GM12878 (cell line): ENCODE measurements around the gene SHISA7. TPM values are rescaled to one million over a fixed set of nuclear protein-coding genes. Genes with fewer than 3 reads are reported as not detected.

Experiments used
- ATAC-seq: fragments of 200-7000 bp; cut with Tn5 transposase; 3 replicates; pipeline ENCODE4 v1.9.1; 2020; ENCODE audit warnings: mild to moderate bottlenecking, moderate library complexity
- BruUV-seq: library from RNA; stranded (reverse); fragments of 400-500 nt; replicated peaks from 2 replicates; lab custom pipeline; 2021; lab: Mats Ljungman, UMichigan
- CTCF ChIA-PET: fragments of 300-600 bp; sonication (Branson Sonifier 250); formaldehyde crosslinking; extraction: SDS; loops from one replicate; lab custom pipeline; 2021; ENCODE audit warnings: inconsistent platforms; lab: Yijun Ruan, JAX
- POLR2A ChIA-PET: fragments of 350-600 bp; formaldehyde crosslinking; extraction: SDS; loops from one replicate; lab custom pipeline; 2021; ENCODE audit warnings: inconsistent platforms; lab: Charles Lee
- RAD21 ChIA-PET: fragments of 300-600 bp; sonication (Branson Sonifier 250); formaldehyde crosslinking; loops from one replicate; lab custom pipeline; 2023; ENCODE audit warnings: antibody characterized with exemption; ENCODE audit not compliant: unreplicated experiment; lab: Charles Lee
- SMC1A ChIA-PET: fragments of 300-600 bp; sonication (Branson Sonifier 250); formaldehyde crosslinking; loops from one replicate; lab custom pipeline; 2023; ENCODE audit not compliant: unreplicated experiment, uncharacterized antibody; lab: Charles Lee
- DNase-seq: peaks from one replicate; pipeline ENCODE4 v3.0.0-alpha.2; 2011; ENCODE audit warnings: low read depth, low spot score
- FAIRE-seq: peaks from 3 replicates; lab custom pipeline; 2011; peaks lifted over from hg19 to GRCh38; lab: Jason Lieb, UNC
- H2AFZ ChIP-seq: 2 replicates; pipeline ENCODE4 v1.6.0; 2011; ENCODE audit warnings: low read depth, low read length, control low read depth; ENCODE audit not compliant: control insufficient read depth
- H3K27ac ChIP-seq: 2 replicates; pipeline ENCODE4 v1.5.1; 2011; ENCODE audit warnings: control low read depth; ENCODE audit not compliant: control insufficient read depth, insufficient read depth
- H3K27me3 ChIP-seq, 2 experiments: replicated peaks in 1 of 2; 2 replicates each; pipeline versions ENCODE4 v1.6.0 to v1.6.1; 2011; ENCODE audit warnings: low read length in 1 of 2; ENCODE audit not compliant: control insufficient read depth in 2 of 2, insufficient read depth in 2 of 2
- H3K36me3 ChIP-seq, 2 experiments: 2 replicates each; pipeline ENCODE4 v1.5.1; 2011; ENCODE audit warnings: low read length in 1 of 2; ENCODE audit not compliant: control insufficient read depth in 2 of 2, insufficient read depth in 2 of 2
- H3K4me1 ChIP-seq: 2 replicates; pipeline ENCODE4 v1.6.1; 2011; ENCODE audit warnings: mild to moderate bottlenecking, low read length, moderate library complexity, mixed read lengths; ENCODE audit not compliant: control insufficient read depth, insufficient read depth
- H3K4me2 ChIP-seq: 2 replicates; pipeline ENCODE4 v1.6.0; 2011; ENCODE audit warnings: control low read depth; ENCODE audit not compliant: control insufficient read depth, insufficient read depth
- H3K4me3 ChIP-seq: fragments of 200-600 bp; sonication (generic); 2 replicates; pipeline ENCODE4 v1.5.1; 2016
- H3K79me2 ChIP-seq: 2 replicates; pipeline ENCODE4 v1.6.0; 2011; ENCODE audit warnings: low read length; ENCODE audit not compliant: control insufficient read depth, insufficient read depth
- H3K9ac ChIP-seq: 2 replicates; pipeline ENCODE4 v1.8.0; 2011; ENCODE audit warnings: low read length, control low read depth, mixed read lengths; ENCODE audit not compliant: control insufficient read depth, insufficient read depth
- H3K9me3 ChIP-seq: replicated peaks from 3 replicates; pipeline ENCODE4 v1.5.1; 2011; ENCODE audit warnings: mild to moderate bottlenecking, low read length; ENCODE audit not compliant: control insufficient read depth, insufficient read depth
- H4K20me1 ChIP-seq: 2 replicates; pipeline ENCODE4 v1.6.0; 2011; ENCODE audit not compliant: control insufficient read depth, insufficient read depth
- ATF3 ChIP-seq: IDR thresholded peaks from 2 replicates; pipeline ENCODE4 v1.6.1; 2011; ENCODE audit warnings: low read depth, mild to moderate bottlenecking, low read length, moderate library complexity, borderline replicate concordance; ENCODE audit errors: extremely low read depth
- BACH1 ChIP-seq: fragments of 450-650 bp; IDR thresholded peaks from 2 replicates; pipeline ENCODE4 v1.6.1; 2017; ENCODE audit warnings: mild to moderate bottlenecking, borderline replicate concordance
- CBX3 ChIP-seq: fragments of 200-600 bp; sonication (generic); IDR thresholded peaks from 2 replicates; pipeline ENCODE4 v1.6.1; 2016; ENCODE audit warnings: low read depth, borderline replicate concordance
- CBX5 ChIP-seq: sonication (generic); IDR thresholded peaks from 2 replicates; pipeline ENCODE4 v1.6.1; 2016; ENCODE audit warnings: low read depth, moderate library complexity, mild to moderate bottlenecking, inconsistent platforms
- CHD1 ChIP-seq: IDR thresholded peaks from 2 replicates; pipeline ENCODE4 v1.6.1; 2012; ENCODE audit warnings: low read depth, low read length, improper control_type of control experiment
- E2F4 ChIP-seq: IDR thresholded peaks from 2 replicates; pipeline ENCODE4 v1.6.1; 2012; ENCODE audit warnings: low read depth, low read length, improper control_type of control experiment
- EGR1 ChIP-seq, 2 experiments: IDR thresholded peaks; 1 replicate in 1 of 2; 2 replicates in 1 of 2; pipeline ENCODE4 v1.6.1; 2011 to 2012; ENCODE audit warnings: low read depth in 2 of 2, low read length in 2 of 2, borderline replicate concordance in 1 of 2, mild to moderate bottlenecking in 1 of 2, moderate library complexity in 1 of 2
- KLF5 ChIP-seq: fragments of 450-650 bp; IDR thresholded peaks from 2 replicates; pipeline ENCODE4 v1.6.1; 2014; ENCODE audit warnings: mild to moderate bottlenecking; ENCODE audit not compliant: partially characterized antibody
- LARP7 ChIP-seq: fragments of 450-650 bp; IDR thresholded peaks from 2 replicates; pipeline ENCODE4 v1.6.1; 2017; ENCODE audit warnings: mild to moderate bottlenecking
- PAX8 ChIP-seq: fragments of 450-650 bp; IDR thresholded peaks from 2 replicates; pipeline ENCODE4 v1.6.1; 2017; ENCODE audit warnings: mild to moderate bottlenecking, moderate library complexity
- POLR2A ChIP-seq: IDR thresholded peaks from 2 replicates; pipeline ENCODE4 v1.6.1; 2011; ENCODE audit warnings: low read depth, mild to moderate bottlenecking, low read length
- RB1 ChIP-seq: fragments of 450-650 bp; formaldehyde crosslinking; IDR thresholded peaks from 2 replicates; pipeline ENCODE4 v1.6.1; 2017; ENCODE audit warnings: mild to moderate bottlenecking, borderline replicate concordance
- RFX5 ChIP-seq: IDR thresholded peaks from 2 replicates; pipeline ENCODE4 v1.6.1; 2011; ENCODE audit warnings: low read depth, low read length, improper control_type of control experiment
- SP1 ChIP-seq: IDR thresholded peaks from one replicate; pipeline ENCODE4 v1.6.1; 2011; ENCODE audit warnings: low read depth, low read length
- SRF ChIP-seq, 2 experiments: IDR thresholded peaks; 2 replicates each; pipeline ENCODE4 v1.6.1; 2011; ENCODE audit warnings: low read depth in 2 of 2, low read length in 2 of 2, mild to moderate bottlenecking in 1 of 2, moderate library complexity in 1 of 2
- TAF1 ChIP-seq: IDR thresholded peaks from 2 replicates; pipeline ENCODE4 v1.6.1; 2011; ENCODE audit warnings: mild to moderate bottlenecking, low read depth, low read length, borderline replicate concordance
- TCF7 ChIP-seq: IDR thresholded peaks from 2 replicates; pipeline ENCODE4 v1.6.1; 2014; ENCODE audit warnings: antibody characterized with exemption, borderline replicate concordance
- WRNIP1 ChIP-seq: IDR thresholded peaks from 2 replicates; pipeline ENCODE4 v1.6.1; 2011; ENCODE audit warnings: low read depth, low read length, improper control_type of control experiment, borderline replicate concordance
- WGBS: methylation state at CpG from one replicate; pipeline ENCODE4 v1.1.6; 2016; ENCODE audit warnings: low lambda C conversion rate; ENCODE audit not compliant: insufficient replicate concordance, insufficient coverage; ENCODE audit errors: missing lambda C conversion rate; 5-methylcytosine and 5-hydroxymethylcytosine counted together
- in situ Hi-C: fragments of 300-500 bp; cut with MboI; formaldehyde crosslinking; loops from 9 replicates; pipeline ENCODE4 v1.14.3; 2018; ENCODE audit warnings: mixed read lengths
- intact Hi-C: fragments of 100-400 bp; cut with micrococcal nuclease; formaldehyde crosslinking; loops from one replicate; pipeline ENCODE4 v1.14.2; 2022; ENCODE audit not compliant: unreplicated experiment
- polyA plus RNA-seq, 11 experiments: library from polyadenylated mRNA; depleted of rRNA in 4 of 11; unstranded in 6 of 11; stranded (reverse) in 5 of 11; fragments of >200 nt; fragmentation: Nextera tagmentation in 4 of 11; fragmentation: Illumina TruSeq in 1 of 11; extraction: Ambion mirVana in 4 of 11; extraction: Trizol in 1 of 11; gene quantifications; 1 replicate in 1 of 11; 2 replicates in 10 of 11; pipeline versions ENCODE4 v1.2.1 to v1.2.3, GENCODE V29; 2011 to 2016; ENCODE audit warnings: inconsistent platforms in 2 of 11, missing spikeins in 2 of 11, low read depth in 1 of 11
- total RNA-seq, 4 experiments: library from RNA; depleted of rRNA in 3 of 4; stranded (reverse); fragments of >200 nt in 3 of 4; fragmentation: Illumina TruSeq in 1 of 4; extraction: Trizol in 1 of 4; gene quantifications; 2 replicates each; pipeline versions ENCODE4 v1.2.1 to v1.2.3, GENCODE V29; 2013 to 2021

Gene SHISA7
- total and polyA plus RNA-seq, 10 of the 15 experiments (the other 5 are each of a cell fraction or from before 2014, with no cell fraction given): 0.03 TPM; not detected in 9

- TF ChIP-seq LARP7: no peak
Observed at GRCh38 chr19:55431183-55431582, 11.9 kb downstream of the SHISA7 start (continued).

GRCh38 chr19:55426042-55426441, 17.1 kb downstream of the SHISA7 start:
- no peak for DNase-seq
- Histone ChIP-seq H3K27me3 (no peaks in the 10 kb centered on the region), H4K20me1 (no peaks in the 10 kb centered on the region), H3K79me2 (no peaks in the 10 kb centered on the region), H3K4me3 (no peak overlapping the region), H2AFZ (no peak overlapping the region), H3K4me1 (no peaks in the 10 kb centered on the region), H3K9me3 (no peaks in the 10 kb centered on the region; the same call in 2 of the 3 replicates), H3K27ac (no peak overlapping the region), H3K36me3 (no peaks in the 10 kb centered on the region), H3K9ac (no peak overlapping the region), H3K4me2 (no peak overlapping the region)
- WGBS: 27% methylated on average over 2 of the region's 2 CpGs
- ChIA-PET CTCF (no interaction called here), SMC1A (interaction anchor here (0.8 kb wide), 1 partner anchor 12 kb away, joined by 3 read pairs; no protein-coding TSS in a partner anchor), POLR2A (interaction anchor here (0.7 kb wide), 1 partner anchor 28 kb away, joined by 3 read pairs; no protein-coding TSS in a partner anchor), RAD21 (interaction anchor here (0.6 kb wide), 1 partner anchor 9 kb away, joined by 4 read pairs; no protein-coding TSS in a partner anchor)
- in situ Hi-C loops: no loop called here
- FAIRE-seq: no peak
- intact Hi-C loops: no loop called here
- no peak for ATAC-seq
- BruUV-seq: no TSS peak
- TF ChIP-seq WRNIP1: no peak
- no peak for TF ChIP-seq POLR2A
- TF ChIP-seq BACH1: no peak
- TF ChIP-seq EGR1 (IDR thresholded peaks at IDR 0.05; ENCODE audit: borderline replicate concordance in 1 of 2, low read depth in 2 of 2, low read length in 2 of 2): no peak
- no peak for TF ChIP-seq SRF (IDR thresholded peaks at IDR 0.05; ENCODE audit: low read depth in 2 of 2, low read length in 2 of 2)
- TF ChIP-seq RFX5: no peak

- Histone ChIP-seq H3K79me2 (no peaks in the 10 kb centered on the region), H3K4me3 (no peak overlapping the region), H3K27ac (no peak overlapping the region), H4K20me1 (no peaks in the 10 kb centered on the region), H2AFZ (no peak overlapping the region), H3K9ac (no peak overlapping the region), H3K27me3 (no peaks in the 10 kb centered on the region), H3K36me3 (no peaks in the 10 kb centered on the region), H3K9me3 (no peaks in the 10 kb centered on the region; the same call in 2 of the 3 replicates), H3K4me1 (no peaks in the 10 kb centered on the region), H3K4me2 (no peak overlapping the region)
- FAIRE-seq (no peak), DNase-seq (no peak), ATAC-seq (no peak)
- WGBS: 48% methylated on average over 3 of the region's 3 CpGs
- CTCF ChIA-PET: no interaction called here
- SMC1A ChIA-PET: no interaction called here
- no TSS peak for BruUV-seq
- intact Hi-C loops (no loop called here), in situ Hi-C loops (no loop called here)
- RAD21 ChIA-PET: no interaction called here
- POLR2A ChIA-PET: no interaction called here
- TF ChIP-seq TCF7 (no peak), CHD1 (no peak), E2F4 (no peak), SP1 (no peak), PAX8 (no peak), RB1 (no peak), CBX3 (no peak), ATF3 (no peak), TAF1 (no peak), CBX5 (no peak), KLF5 (no peak)
Observed at GRCh38 chr19:55424518-55424917, 18.6 kb downstream of the SHISA7 start.
